GM21619 (cell line): ENCODE data around the gene MYOM1.

Source experiments
- ATAC-seq: cut with Tn5 transposase; IDR thresholded peaks from one replicate; pipeline ENCODE4 v1.9.1; 2021; ENCODE audit not compliant: unreplicated experiment

Gene MYOM1

GRCh38 chr18:3190610-3191009 is 29.2 kb downstream of the MYOM1 start:
- ATAC-seq = no peak

- ATAC-seq = no peak
Observed at GRCh38 chr18:3189884-3190283, 29.9 kb downstream of the MYOM1 start.

DNA sequence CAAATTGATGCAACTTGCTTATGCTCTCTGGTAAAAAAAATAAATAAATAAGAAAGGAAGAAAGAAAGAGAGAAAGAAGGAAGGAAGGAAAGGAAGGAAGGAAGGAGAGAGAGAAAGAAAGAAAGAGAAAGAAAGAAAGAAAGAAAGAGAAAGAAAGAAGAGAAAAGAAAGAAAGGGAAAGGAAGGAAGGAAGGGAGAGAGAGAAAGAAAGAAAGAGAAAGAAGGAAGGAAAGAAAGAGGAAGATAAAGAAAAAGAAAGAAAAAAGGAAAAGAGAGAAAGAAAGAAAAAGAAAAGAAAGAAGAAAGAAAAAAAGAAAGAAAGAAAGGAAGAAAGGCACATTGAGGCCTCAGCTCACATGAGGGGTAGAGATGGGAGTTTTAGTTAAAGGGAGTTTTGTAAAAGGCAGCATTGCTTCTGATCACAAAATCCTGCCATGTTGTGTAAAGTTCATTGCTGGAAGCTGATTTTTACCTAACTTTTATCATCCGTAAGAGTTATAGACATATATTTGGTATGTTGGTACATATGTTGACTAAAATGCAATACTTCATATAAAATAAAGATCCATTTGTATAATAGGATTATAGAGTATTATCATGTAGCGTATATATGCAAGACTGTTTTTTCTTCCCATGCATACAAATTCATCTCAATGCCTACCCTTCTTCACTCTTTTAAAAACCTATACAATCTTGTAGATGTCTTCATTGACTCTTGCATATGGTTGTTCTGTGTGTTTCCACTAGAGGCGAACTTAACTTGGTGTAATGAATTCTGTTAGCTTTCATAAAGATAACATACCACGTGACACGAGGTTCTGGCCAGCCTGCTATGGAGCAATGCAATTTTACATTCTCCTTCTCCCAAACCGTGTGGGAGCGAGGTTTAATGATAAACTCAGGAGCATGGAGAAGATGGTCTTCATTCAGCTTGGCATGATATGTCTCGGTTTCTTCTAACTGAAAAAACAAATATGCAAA is 32.8 kb downstream of the MYOM1 start:
- no peak for ATAC-seq

GRCh38 chr18:3184275-3184963 is 35.3 kb downstream of the MYOM1 start:
- no peak for ATAC-seq

DNA sequence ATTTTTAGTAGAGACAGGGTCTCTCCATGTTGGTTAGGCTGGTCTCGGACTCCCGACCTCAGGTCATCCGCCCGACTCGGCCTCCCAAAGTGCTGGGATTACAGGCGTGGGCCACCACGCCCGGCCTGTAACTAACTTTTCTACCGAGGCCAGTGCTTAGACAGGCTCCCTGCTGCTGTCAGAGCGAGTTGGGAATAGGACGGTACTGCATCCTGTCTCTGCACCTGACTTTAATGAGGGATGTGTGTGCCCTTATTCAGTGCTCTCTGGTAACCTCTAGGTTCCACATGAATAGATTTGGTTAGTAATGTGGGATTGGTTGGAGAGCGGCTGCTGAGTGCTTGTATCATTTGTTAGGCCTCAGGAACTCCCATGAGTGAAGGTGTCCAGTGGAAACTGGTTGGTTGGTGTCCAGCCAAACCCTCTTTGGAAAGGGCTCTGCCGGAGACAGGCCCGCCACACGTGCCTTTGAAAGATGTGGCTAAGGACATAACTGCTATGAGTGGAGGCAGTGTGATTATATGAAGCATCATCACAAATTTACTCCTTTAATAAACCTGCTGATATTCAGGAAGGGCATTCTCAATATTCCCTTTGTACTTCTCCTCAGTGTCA is 36.6 kb downstream of the MYOM1 start:
- no peak for ATAC-seq

DNA sequence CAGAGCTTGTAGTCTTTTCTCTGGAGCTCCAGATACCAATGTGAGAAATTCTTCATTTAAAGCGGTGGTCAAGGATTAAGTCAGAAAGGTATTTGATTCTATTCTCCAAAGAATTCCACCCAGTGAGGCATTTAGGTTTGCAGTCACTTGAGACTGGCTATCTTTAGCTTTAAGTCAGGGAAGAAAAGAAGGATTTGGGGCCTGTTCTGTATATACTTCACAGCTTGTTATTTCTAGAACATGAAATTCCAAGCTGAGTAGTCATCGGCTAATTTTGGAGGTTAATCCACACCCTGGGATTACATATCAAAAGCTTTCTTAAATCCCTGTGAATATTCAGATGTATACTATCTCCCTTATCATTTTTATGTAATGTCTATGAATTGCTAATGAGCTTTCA is 39.4 kb downstream of the MYOM1 start:
- ATAC-seq = no peak

- peak; percentile 37 for ATAC-seq
Observed at GRCh38 chr18:3179430-3180089, 40.2 kb downstream of the MYOM1 start.

DNA sequence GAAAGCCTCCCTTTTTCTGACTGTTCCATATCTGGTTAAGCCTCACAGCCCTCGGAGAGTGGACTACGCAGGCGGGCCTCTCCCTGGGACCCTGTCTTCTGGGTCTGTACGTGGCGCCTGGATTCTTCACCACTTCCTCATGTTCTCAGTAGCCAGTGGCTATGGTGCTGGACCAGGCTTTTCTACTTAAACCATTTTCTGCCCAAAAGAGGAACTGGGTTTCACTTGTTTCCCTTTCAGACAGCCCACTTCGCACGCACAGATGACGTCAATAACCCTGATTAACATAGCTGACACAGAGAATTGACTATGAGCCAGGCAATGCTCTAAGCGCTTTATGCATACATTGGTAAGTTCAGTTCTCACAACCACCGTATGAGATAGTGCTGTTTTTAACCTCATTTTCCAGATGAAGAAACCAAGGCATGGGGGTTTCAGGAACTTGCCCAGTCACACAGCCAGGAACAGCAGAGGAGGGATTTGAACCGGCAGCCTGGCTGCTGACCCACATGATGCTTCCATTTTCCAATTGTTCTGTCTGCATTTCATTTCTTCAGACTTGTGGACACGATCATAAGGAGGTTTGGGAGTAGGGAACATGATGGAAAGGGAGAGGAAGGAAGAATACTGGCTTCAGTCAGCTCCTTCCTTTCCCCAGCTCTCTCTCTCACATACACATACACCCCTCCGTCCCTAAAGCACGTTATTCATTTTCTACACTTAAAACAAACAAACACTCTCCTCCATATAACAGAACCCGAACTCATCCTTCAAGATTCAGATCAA is 41.7 kb downstream of the MYOM1 start:
- peak; percentile 83 for ATAC-seq

- no peak for ATAC-seq
Observed at GRCh38 chr18:3175195-3175758, 44.5 kb downstream of the MYOM1 start.

GRCh38 chr18:3172097-3172496 is 47.7 kb downstream of the MYOM1 start:
- ATAC-seq = no peak

DNA sequence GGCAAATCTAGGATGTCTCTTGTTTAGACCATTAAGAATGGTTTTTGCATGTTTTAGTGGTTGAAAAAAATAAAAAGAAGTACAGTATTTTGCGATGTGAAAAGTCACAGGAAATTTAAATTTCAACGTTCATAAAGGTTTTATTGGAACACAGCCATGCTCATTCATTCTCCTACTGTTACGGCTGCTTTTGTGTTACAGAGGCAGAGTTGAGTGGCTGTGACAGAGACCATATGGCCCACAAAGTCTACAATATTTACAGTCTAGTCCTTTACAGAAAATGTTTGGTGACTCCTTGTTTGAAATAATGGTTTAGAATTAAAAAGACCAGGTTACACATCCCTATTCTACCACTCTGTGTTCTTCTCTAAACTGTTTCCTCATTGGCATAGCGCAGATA is 48.1 kb downstream of the MYOM1 start:
- no peak for ATAC-seq

DNA sequence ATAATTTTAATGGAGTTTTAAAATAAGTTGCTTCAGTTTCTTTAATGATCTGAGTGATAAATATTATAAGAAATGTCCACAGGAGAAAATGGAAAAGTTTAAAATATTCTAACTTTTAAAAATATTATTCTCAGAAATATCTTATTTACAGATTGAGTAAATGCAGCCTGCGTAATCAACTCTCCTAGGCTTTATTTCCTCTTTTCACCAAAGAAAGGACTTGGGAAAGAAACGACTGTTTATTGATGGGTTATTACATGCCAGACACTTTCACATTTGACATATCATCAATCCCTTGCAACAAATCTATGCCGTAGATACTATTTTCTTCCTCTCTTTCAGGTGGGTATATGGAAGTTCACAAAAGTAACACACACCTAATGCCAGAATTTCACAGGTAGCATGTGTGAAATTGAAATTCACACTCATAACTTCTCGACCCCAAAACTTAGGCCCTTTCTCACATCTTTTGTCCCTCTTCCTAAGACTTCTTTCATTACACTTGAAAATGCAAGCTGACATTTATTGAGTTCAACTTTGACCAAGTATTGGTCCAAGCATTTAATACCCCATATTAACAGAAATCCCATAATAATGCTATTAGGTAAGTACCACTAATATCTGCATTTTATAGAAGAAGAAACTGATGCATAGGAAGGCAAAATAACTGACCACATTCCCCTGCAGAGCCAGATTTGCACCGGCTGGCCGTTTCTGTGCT is 49.2 kb downstream of the MYOM1 start:
- ATAC-seq = no peak

- no peak for ATAC-seq
Observed at GRCh38 chr18:3164381-3164780, 55.4 kb downstream of the MYOM1 start.

GRCh38 chr18:3163968-3164367 is 55.8 kb downstream of the MYOM1 start:
- ATAC-seq = no peak

GRCh38 chr18:3162181-3162580 is 57.6 kb downstream of the MYOM1 start:
- no peak for ATAC-seq

- ATAC-seq = no peak
Observed at GRCh38 chr18:3159830-3160229, 59.9 kb downstream of the MYOM1 start.

DNA sequence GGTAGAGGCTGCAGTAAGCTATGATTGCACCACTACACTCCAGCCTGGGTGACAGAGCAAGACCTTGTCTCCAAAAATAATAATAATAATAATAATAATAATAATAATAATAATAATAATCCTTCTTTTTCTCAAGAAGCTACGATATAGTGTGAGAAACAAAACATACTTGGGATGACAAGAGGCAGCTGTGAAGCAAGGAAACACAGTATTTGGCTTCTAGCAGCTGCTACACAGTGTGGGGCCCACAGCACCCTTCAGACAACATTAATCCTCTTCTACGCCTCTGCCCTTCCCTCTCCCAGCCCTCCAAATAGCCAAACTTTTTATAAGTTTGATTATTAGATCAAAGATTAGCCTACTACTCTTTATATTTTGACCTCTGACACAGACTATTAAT is 62.2 kb downstream of the MYOM1 start:
- ATAC-seq = no peak

GRCh38 chr18:3157086-3157485 is 62.7 kb downstream of the MYOM1 start:
- ATAC-seq = no peak

GRCh38 chr18:3156325-3156640 is 63.5 kb downstream of the MYOM1 start:
- no peak for ATAC-seq

- no peak for ATAC-seq
Observed at GRCh38 chr18:3154214-3154613, 65.6 kb downstream of the MYOM1 start.
